HFFc6 (cell line): ENCODE results near the gene FCHSD2. TPM values are rescaled to one million over a fixed set of nuclear protein-coding genes. Genes with fewer than 3 reads are reported as not detected.
"Not testable (repeated sequence)": the region's sequence is repeated elsewhere in the genome, so short reads cannot be mapped to it uniquely, and the experiment has no call there.

ENCODE experiments used
- DNase-seq: peaks from one replicate; pipeline ENCODE4 v3.0.0-alpha.2; 2018
- H3K27ac Mint-ChIP-seq: 2 replicates; pipeline ENCODE4 v1.8.0; 2020; ENCODE audit warnings: mild to moderate bottlenecking, mixed read lengths
- H3K27me3 Mint-ChIP-seq: 2 replicates; pipeline ENCODE4 v1.8.0; 2021; ENCODE audit warnings: mild to moderate bottlenecking, moderate library complexity, mixed read lengths; ENCODE audit not compliant: insufficient read depth
- H3K36me3 Mint-ChIP-seq: 2 replicates; pipeline ENCODE4 v1.8.0; 2021; ENCODE audit warnings: low read depth, mixed read lengths
- H3K4me1 Mint-ChIP-seq: 2 replicates; pipeline ENCODE4 v1.8.0; 2020; ENCODE audit warnings: low read depth, mixed read lengths
- H3K4me3 Mint-ChIP-seq: 2 replicates; pipeline ENCODE4 v1.8.0; 2020; ENCODE audit warnings: mild to moderate bottlenecking, moderate library complexity, mixed read lengths
- H3K9me3 Mint-ChIP-seq: 2 replicates; pipeline ENCODE4 v1.8.0; 2020; ENCODE audit warnings: mild to moderate bottlenecking, mixed read lengths
- CTCF ChIP-seq: fragments of 200-600 bp; sonication (generic); IDR thresholded peaks from 2 replicates; pipeline ENCODE4 v1.5.0; 2021; ENCODE audit warnings: antibody characterized with exemption, mild to moderate bottlenecking
- total RNA-seq, 6 experiments: library from RNA; stranded (reverse); fragmentation: NEBNext Ultra II Directional; extraction: Animal tissue kit (Norgen Biotek cat#: 25700); gene quantifications; 2 replicates in 1 of 6; 3 replicates in 5 of 6; pipeline ENCODE4 v1.2.3, GENCODE V29; 2021

FCHSD2 gene
- total RNA-seq, 6 experiments from 2014 or later: 58.9 to 68.2 (median 65.0) TPM

- H3K27ac Mint-ChIP-seq: no peak overlapping the region
- no peak for TF ChIP-seq CTCF
- peaks cover 11% of the 10 kb centered on the region for H3K36me3 Mint-ChIP-seq
- H3K27me3 Mint-ChIP-seq: peaks cover 2% of the 10 kb centered on the region
- H3K9me3 Mint-ChIP-seq: no peaks in the 10 kb centered on the region
- peaks cover 35% of the 10 kb centered on the region for H3K4me1 Mint-ChIP-seq
- DNase-seq: no peak
- H3K4me3 Mint-ChIP-seq: no peak overlapping the region
Observed at GRCh38 chr11:72921028-72921716, 220.9 kb downstream of the FCHSD2 start.

- no peak for TF ChIP-seq CTCF
- Mint-ChIP-seq H3K27me3 (peaks cover 2% of the 10 kb centered on the region), H3K27ac (no peak overlapping the region)
Observed at GRCh38 chr11:72920001-72920400, 222.1 kb downstream of the FCHSD2 start.

GRCh38 chr11:72918851-72919250 lies 223.3 kb downstream of the FCHSD2 start:
- TF ChIP-seq CTCF: no peak
- no peak for DNase-seq
- peaks cover 31% of the 10 kb centered on the region for H3K36me3 Mint-ChIP-seq

More at GRCh38 chr11:72920001-72920400, 222.1 kb downstream of the FCHSD2 start:
- H3K36me3 Mint-ChIP-seq: peaks cover 20% of the 10 kb centered on the region
- H3K4me3 Mint-ChIP-seq: no peak overlapping the region
- H3K9me3 Mint-ChIP-seq: no peaks in the 10 kb centered on the region
- peaks cover 33% of the 10 kb centered on the region for H3K4me1 Mint-ChIP-seq
- DNase-seq: no peak

GRCh38 chr11:72912253-72912652 lies 229.9 kb downstream of the FCHSD2 start:
- Mint-ChIP-seq H3K9me3 (peaks cover 53% of the 10 kb centered on the region), H3K36me3 (peaks cover 74% of the 10 kb centered on the region), H3K27ac (no peak overlapping the region), H3K4me1 (peaks cover 12% of the 10 kb centered on the region; the same call in 1 of the 2 replicates), H3K27me3 (no peaks in the 10 kb centered on the region), H3K4me3 (no peak overlapping the region)
- no peak for TF ChIP-seq CTCF
- no peak for DNase-seq

More at GRCh38 chr11:72918851-72919250, 223.3 kb downstream of the FCHSD2 start:
- H3K9me3 Mint-ChIP-seq: no peaks in the 10 kb centered on the region
- no peak overlapping the region for H3K4me3 Mint-ChIP-seq
- H3K27me3 Mint-ChIP-seq: peaks cover 2% of the 10 kb centered on the region
- no peak overlapping the region; the same call in 1 of the 2 replicates for H3K27ac Mint-ChIP-seq
- peaks cover 27% of the 10 kb centered on the region for H3K4me1 Mint-ChIP-seq

GRCh38 chr11:72909558-72910388 lies 232.3 kb downstream of the FCHSD2 start:
- not testable (repeated sequence) for H3K27me3 Mint-ChIP-seq, DNase-seq, H3K27ac Mint-ChIP-seq, H3K4me3 Mint-ChIP-seq
- Mint-ChIP-seq H3K9me3 (peaks cover 68% of the 10 kb centered on the region), H3K36me3 (peaks cover 78% of the 10 kb centered on the region), H3K4me1 (peaks cover 12% of the 10 kb centered on the region; the same call in 1 of the 2 replicates)
